IMR-90 (cell line): ENCODE results near the gene DNM3. TPM values are rescaled to one million over a fixed set of nuclear protein-coding genes. Genes with fewer than 3 reads are reported as not detected.

Experiments
- ATAC-seq: fragments of 200-7000 bp; cut with Tn5 transposase; 2 replicates; pipeline ENCODE4 v1.9.1; 2020; ENCODE audit warnings: low read depth, mild to moderate bottlenecking, moderate library complexity
- BruUV-seq: library from RNA; stranded (reverse); fragments of 400-500 nt; replicated peaks from 2 replicates; lab custom pipeline; 2021; lab: Mats Ljungman, UMichigan
- CTCF ChIA-PET: fragments of 300-600 bp; formaldehyde crosslinking; extraction: SDS; loops from one replicate; lab custom pipeline; 2021; ENCODE audit warnings: antibody characterized with exemption; lab: Yijun Ruan, JAX
- POLR2A ChIA-PET: fragments of 300-600 bp; sonication (Branson Sonifier 250); formaldehyde crosslinking; loops from one replicate; lab custom pipeline; 2022; ENCODE audit warnings: antibody characterized with exemption; ENCODE audit not compliant: unreplicated experiment; lab: Charles Lee
- DNase-seq: peaks from one replicate; pipeline ENCODE4 v3.0.0; 2013
- H2AFZ ChIP-seq: replicated peaks from 2 replicates; pipeline ENCODE3; 2013; ENCODE audit warnings: low read length, mild to moderate bottlenecking; ENCODE audit not compliant: poor library complexity
- H2AK5ac ChIP-seq: 2 replicates; pipeline ENCODE4 v1.6.1; 2013; ENCODE audit warnings: low read depth, low read length, inconsistent platforms
- H2AK9ac ChIP-seq: replicated peaks from 2 replicates; pipeline ENCODE3; 2013; ENCODE audit warnings: mild to moderate bottlenecking, low read depth, low read length, moderate library complexity; ENCODE audit not compliant: poor library complexity
- H2BK120ac ChIP-seq: 2 replicates; pipeline ENCODE4 v1.6.1; 2013; ENCODE audit warnings: low read depth, low read length, inconsistent platforms
- H2BK15ac ChIP-seq: 3 replicates; pipeline ENCODE4 v1.6.1; 2013; ENCODE audit warnings: low read depth, low read length, inconsistent platforms
- H2BK20ac ChIP-seq: 2 replicates; pipeline ENCODE4 v1.6.1; 2013; ENCODE audit warnings: low read depth, mild to moderate bottlenecking, inconsistent platforms, low read length, moderate library complexity
- H2BK5ac ChIP-seq: 2 replicates; pipeline ENCODE4 v1.6.1; 2013; ENCODE audit warnings: mild to moderate bottlenecking, low read depth, low read length, inconsistent platforms; ENCODE audit not compliant: poor library complexity, severe bottlenecking
- H3K14ac ChIP-seq: replicated peaks from 2 replicates; pipeline ENCODE4 v1.6.1; 2013; ENCODE audit warnings: low read depth, low read length, inconsistent platforms
- H3K18ac ChIP-seq: 2 replicates; pipeline ENCODE4 v1.6.1; 2013; ENCODE audit warnings: low read depth, low read length, control low read depth
- H3K23ac ChIP-seq: 2 replicates; pipeline ENCODE4 v1.6.1; 2013; ENCODE audit warnings: low read depth, low read length, inconsistent platforms
- H3K27ac ChIP-seq: 2 replicates; pipeline ENCODE4 v1.5.1; 2013; ENCODE audit warnings: mild to moderate bottlenecking, control low read depth, low read length; ENCODE audit not compliant: insufficient read depth
- H3K27me3 ChIP-seq: 2 replicates; pipeline ENCODE4 v1.6.1; 2013; ENCODE audit warnings: low read length; ENCODE audit not compliant: control insufficient read depth, insufficient read depth
- H3K36me3 ChIP-seq: 2 replicates; pipeline ENCODE4 v1.6.1; 2013; ENCODE audit warnings: low read length, mixed read lengths; ENCODE audit not compliant: control insufficient read depth, insufficient read depth
- H3K4ac ChIP-seq: 2 replicates; pipeline ENCODE4 v1.6.1; 2013; ENCODE audit warnings: low read depth, low read length, inconsistent platforms
- H3K4me1 ChIP-seq: 2 replicates; pipeline ENCODE4 v1.6.1; 2013; ENCODE audit warnings: low read length, mixed read lengths; ENCODE audit not compliant: control insufficient read depth, insufficient read depth
- H3K4me2 ChIP-seq: 2 replicates; pipeline ENCODE4 v1.6.1; 2013; ENCODE audit warnings: low read depth, mild to moderate bottlenecking, control low read depth, low read length, moderate library complexity
- H3K4me3 ChIP-seq: 2 replicates; pipeline ENCODE4 v1.5.1; 2013; ENCODE audit warnings: low read depth, mild to moderate bottlenecking, control low read depth, low read length, moderate library complexity; ENCODE audit not compliant: insufficient read depth
- H3K56ac ChIP-seq: 2 replicates; pipeline ENCODE4 v1.6.1; 2013; ENCODE audit warnings: low read length, inconsistent platforms; ENCODE audit not compliant: insufficient read depth; ENCODE audit errors: extremely low read depth
- H3K79me1 ChIP-seq, 2 experiments: 2 replicates each; pipeline ENCODE4 v1.6.1; 2013; ENCODE audit warnings: low read length in 2 of 2, inconsistent platforms in 1 of 2, low read depth in 1 of 2
- H3K9ac ChIP-seq: 2 replicates; pipeline ENCODE4 v1.6.1; 2013; ENCODE audit warnings: low read depth, low read length, control low read depth
- H3K9me1 ChIP-seq: 2 replicates; pipeline ENCODE4 v1.6.1; 2013; ENCODE audit warnings: low read length, inconsistent platforms; ENCODE audit not compliant: insufficient read depth
- H3K9me3 ChIP-seq: 2 replicates; pipeline ENCODE4 v1.6.1; 2013; ENCODE audit warnings: low read length; ENCODE audit not compliant: control insufficient read depth, insufficient read depth
- H4K20me1 ChIP-seq: 2 replicates; pipeline ENCODE4 v1.6.1; 2013; ENCODE audit warnings: low read length, inconsistent platforms; ENCODE audit not compliant: insufficient read depth
- H4K5ac ChIP-seq: 2 replicates; pipeline ENCODE4 v1.6.1; 2013; ENCODE audit warnings: mild to moderate bottlenecking, low read depth, low read length, control low read depth
- H4K8ac ChIP-seq, 2 experiments: 2 replicates each; pipeline ENCODE4 v1.6.1; 2013; ENCODE audit warnings: low read depth in 2 of 2, low read length in 2 of 2, control low read depth in 1 of 2, inconsistent platforms in 1 of 2
- H4K91ac ChIP-seq: 2 replicates; pipeline ENCODE4 v1.6.1; 2013; ENCODE audit warnings: low read depth, low read length, inconsistent platforms; ENCODE audit not compliant: insufficient read depth
- BHLHE40 ChIP-seq: fragments of 150-350 bp; IDR thresholded peaks from 2 replicates; pipeline ENCODE4 v1.6.1; 2016; ENCODE audit warnings: mild to moderate bottlenecking, low read depth, low read length
- CHD1 ChIP-seq: IDR thresholded peaks from 2 replicates; pipeline ENCODE4 v1.6.1; 2012; ENCODE audit warnings: low read depth, low read length, improper control_type of control experiment
- SMC3 ChIP-seq: fragments of 150-350 bp; IDR thresholded peaks from 2 replicates; pipeline ENCODE4 v1.6.1; 2016; ENCODE audit warnings: low read depth, mild to moderate bottlenecking, antibody characterized with exemption, low read length, moderate library complexity
- WGBS, 2 experiments: methylation state at CpG; one replicate each; pipeline versions ENCODE4 v1.1.5 to v1.1.7; 2013; ENCODE audit warnings: missing lambda C conversion rate in 2 of 2; ENCODE audit not compliant: insufficient read length in 1 of 2; ENCODE audit errors: extremely low coverage in 2 of 2; 5-methylcytosine and 5-hydroxymethylcytosine counted together
- dilution Hi-C: fragments of 300-500 bp; cut with HindIII; formaldehyde crosslinking; loops from one replicate; pipeline ENCODE4 v1.14.3; 2018; ENCODE audit warnings: low sequenced_read_pairs; ENCODE audit not compliant: unreplicated experiment
- in situ Hi-C: fragments of 300-500 bp; cut with MboI; formaldehyde crosslinking; loops from 3 replicates; pipeline ENCODE4 v1.14.3; 2019; ENCODE audit warnings: low sequenced_read_pairs, inconsistent platforms, mixed read lengths
- intact Hi-C: fragments of 100-400 bp; cut with micrococcal nuclease; formaldehyde crosslinking; loops from 2 replicates; pipeline ENCODE4 v1.10.0; 2022
- polyA plus RNA-seq, 3 experiments: library from polyadenylated mRNA; depleted of rRNA; stranded (reverse); fragments of >200 nt; gene quantifications; 2 replicates each; pipeline ENCODE4 v1.2.3, GENCODE V29; 2012; ENCODE audit warnings: low replicate concordance in 1 of 3
- total RNA-seq: library from RNA; depleted of rRNA; stranded (reverse); fragments of >200 nt; gene quantifications from 2 replicates; pipeline ENCODE4 v1.2.3, GENCODE V29; 2012
- TF ChIP-seq, protein P1 (sequence below): conservative IDR thresholded peaks from 2 replicates; pipeline ENCODE4 v1.5.1; 2012; ENCODE audit warnings: mild to moderate bottlenecking, low read depth, low read length, improper control_type of control experiment
- TF ChIP-seq, protein P2 (sequence below): fragments of 150-350 bp; IDR thresholded peaks from 2 replicates; pipeline ENCODE4 v1.6.1; 2017; ENCODE audit warnings: mild to moderate bottlenecking, antibody characterized with exemption, low read length, low read depth

DNM3 gene
- total and polyA plus RNA-seq, 2 of the 4 experiments (the other 2 are of a cell fraction) = 0.36 TPM

GRCh38 chr1:172147541-172147940, 306.2 kb downstream of the DNM3 start:
- H3K23ac ChIP-seq = no peak overlapping the region
- no peak overlapping the region for H3K56ac ChIP-seq
- peaks cover 3% of the 10 kb centered on the region; the same call in 1 of the 2 replicates for H3K9me1 ChIP-seq
- no peak overlapping the region for H4K5ac ChIP-seq
- POLR2A ChIA-PET = no interaction called here
- H4K20me1 ChIP-seq = no peaks in the 10 kb centered on the region
- H2AK9ac ChIP-seq = no peak overlapping the region
- no peak overlapping the region for H2AK5ac ChIP-seq
- H2BK15ac ChIP-seq = no peak overlapping the region
- in situ Hi-C loops (loop anchor here (10.0 kb wide), 1 partner anchor 247 kb away; no protein-coding TSS in a partner anchor), intact Hi-C loops (loop anchor here (10.0 kb wide), 1 partner anchor 437 kb away; no protein-coding TSS in a partner anchor), dilution Hi-C loops (no loop called here)
- H3K4me2 ChIP-seq = no peak overlapping the region
- DNase-seq = no peak
- H3K9ac ChIP-seq = no peak overlapping the region
- H3K4ac ChIP-seq = no peak overlapping the region
- no peaks in the 10 kb centered on the region for H3K36me3 ChIP-seq
- no peaks in the 10 kb centered on the region for H3K9me3 ChIP-seq
- no peak overlapping the region for H4K91ac ChIP-seq
- H3K27me3 ChIP-seq = no peaks in the 10 kb centered on the region
- no peak overlapping the region for H3K14ac ChIP-seq
- H2BK20ac ChIP-seq = no peak overlapping the region
- H3K18ac ChIP-seq = no peak overlapping the region
- ATAC-seq = no peak
- peaks cover 0 to 8% of the 10 kb centered on the region in 2 experiments; a peak in 2 of 4 replicates for H3K79me1 ChIP-seq
- BruUV-seq = no TSS peak
- H2BK120ac ChIP-seq = no peak overlapping the region
- TF ChIP-seq, protein P1, sequence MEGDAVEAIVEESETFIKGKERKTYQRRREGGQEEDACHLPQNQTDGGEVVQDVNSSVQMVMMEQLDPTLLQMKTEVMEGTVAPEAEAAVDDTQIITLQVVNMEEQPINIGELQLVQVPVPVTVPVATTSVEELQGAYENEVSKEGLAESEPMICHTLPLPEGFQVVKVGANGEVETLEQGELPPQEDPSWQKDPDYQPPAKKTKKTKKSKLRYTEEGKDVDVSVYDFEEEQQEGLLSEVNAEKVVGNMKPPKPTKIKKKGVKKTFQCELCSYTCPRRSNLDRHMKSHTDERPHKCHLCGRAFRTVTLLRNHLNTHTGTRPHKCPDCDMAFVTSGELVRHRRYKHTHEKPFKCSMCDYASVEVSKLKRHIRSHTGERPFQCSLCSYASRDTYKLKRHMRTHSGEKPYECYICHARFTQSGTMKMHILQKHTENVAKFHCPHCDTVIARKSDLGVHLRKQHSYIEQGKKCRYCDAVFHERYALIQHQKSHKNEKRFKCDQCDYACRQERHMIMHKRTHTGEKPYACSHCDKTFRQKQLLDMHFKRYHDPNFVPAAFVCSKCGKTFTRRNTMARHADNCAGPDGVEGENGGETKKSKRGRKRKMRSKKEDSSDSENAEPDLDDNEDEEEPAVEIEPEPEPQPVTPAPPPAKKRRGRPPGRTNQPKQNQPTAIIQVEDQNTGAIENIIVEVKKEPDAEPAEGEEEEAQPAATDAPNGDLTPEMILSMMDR = no peak
- TF ChIP-seq BHLHE40 (no peak), SMC3 (no peak), CHD1 (no peak)
- TF ChIP-seq, protein P2, sequence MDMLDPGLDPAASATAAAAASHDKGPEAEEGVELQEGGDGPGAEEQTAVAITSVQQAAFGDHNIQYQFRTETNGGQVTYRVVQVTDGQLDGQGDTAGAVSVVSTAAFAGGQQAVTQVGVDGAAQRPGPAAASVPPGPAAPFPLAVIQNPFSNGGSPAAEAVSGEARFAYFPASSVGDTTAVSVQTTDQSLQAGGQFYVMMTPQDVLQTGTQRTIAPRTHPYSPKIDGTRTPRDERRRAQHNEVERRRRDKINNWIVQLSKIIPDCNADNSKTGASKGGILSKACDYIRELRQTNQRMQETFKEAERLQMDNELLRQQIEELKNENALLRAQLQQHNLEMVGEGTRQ = no peak
- no peak overlapping the region for H3K27ac ChIP-seq
- peaks cover 5% of the 10 kb centered on the region; the same call in 1 of the 2 replicates for H3K4me1 ChIP-seq
- no peak overlapping the region for H2BK5ac ChIP-seq
- H3K4me3 ChIP-seq = no peak overlapping the region
- CTCF ChIA-PET = interaction anchor here (0.6 to 1.8 kb wide), 3 partner anchors 8 to 1751 kb away, joined by 3 to 4 read pairs (median 3); no protein-coding TSS in a partner anchor
- no peak overlapping the region for H4K8ac ChIP-seq
- no peak overlapping the region for H2AFZ ChIP-seq
- WGBS, 2 experiments = no CpG with 5 or more reads among the region's 1 CpG
